Measurements from ENCODE around the gene DSC2. TPM values are rescaled to one million over a fixed set of nuclear protein-coding genes. Genes with fewer than 3 reads are reported as not detected.
"Not testable (repeated sequence)": the region's sequence is repeated elsewhere in the genome, so short reads cannot be mapped to it uniquely, and the experiment has no call there.

DSC2 gene
- total and polyA plus RNA-seq, 2 experiments from 2014 or later: not detected

GRCh38 chr18:31039426-31039825 is 62.8 kb downstream of the DSC2 start:
- no peak for DNase-seq
- no peaks in the 10 kb centered on the region for H3K36me3 ChIP-seq (ENCODE audit: low read depth)
- H3K4me3 ChIP-seq: no peak overlapping the region
- in situ Hi-C loops (cut with MboI): no loop called here
- no peaks in the 10 kb centered on the region for H3K9me2 ChIP-seq (ENCODE audit: insufficient read depth)
- peaks cover 36% of the 10 kb centered on the region for H3K27me3 ChIP-seq (replicated peaks; ENCODE audit: insufficient read depth)
- 23 to 27% methylated on average over 3 of the region's 3 CpGs for WGBS, 2 experiments (ENCODE audit: low coverage in 1 of 2, low lambda C conversion rate in 2 of 2, missing lambda C conversion rate in 2 of 2)
- no peak overlapping the region for H3K27ac ChIP-seq
- H3F3A ChIP-seq (ENCODE audit: insufficient read depth): no peaks in the 10 kb centered on the region
- no peak overlapping the region for H3K4me2 ChIP-seq (ENCODE audit: unreplicated experiment)
- H3K79me2 ChIP-seq (ENCODE audit: insufficient read depth): no peaks in the 10 kb centered on the region
- H4K20me1 ChIP-seq (ENCODE audit: insufficient read depth): no peaks in the 10 kb centered on the region
- no peak for TF ChIP-seq EZH2 (IDR thresholded peaks at IDR 0.05; ENCODE audit: insufficient read depth, poor library complexity, severe bottlenecking)
- TF ChIP-seq EZH2phosphoT487 (IDR thresholded peaks at IDR 0.05; ENCODE audit: insufficient read depth, low read depth): no peak
- H3K4me1 ChIP-seq (ENCODE audit: insufficient read depth): no peaks in the 10 kb centered on the region
- peaks cover 3% of the 10 kb centered on the region for H3K9me3 ChIP-seq (ENCODE audit: low read depth)
- no peak overlapping the region for H2AFZ ChIP-seq
- no peak overlapping the region for H3K9ac ChIP-seq

- H3K9me3 ChIP-seq (ENCODE audit: low read depth); H3K4me2 ChIP-seq (ENCODE audit: unreplicated experiment); DNase-seq; H3K9ac ChIP-seq; H2AFZ ChIP-seq; H3K36me3 ChIP-seq (ENCODE audit: low read depth); H3K9me2 ChIP-seq (ENCODE audit: insufficient read depth); H3K4me3 ChIP-seq; H3F3A ChIP-seq (ENCODE audit: insufficient read depth); H3K27ac ChIP-seq; in situ Hi-C loops (cut with MboI); H3K4me1 ChIP-seq (ENCODE audit: insufficient read depth); H3K79me2 ChIP-seq (ENCODE audit: insufficient read depth); H4K20me1 ChIP-seq (ENCODE audit: insufficient read depth): not testable (repeated sequence)
- WGBS, 2 experiments (ENCODE audit: low coverage in 1 of 2, low lambda C conversion rate in 2 of 2, missing lambda C conversion rate in 2 of 2): 22 to 34% methylated on average over 5 of the region's 5 CpGs
- peaks cover 28% of the 10 kb centered on the region for H3K27me3 ChIP-seq (replicated peaks; ENCODE audit: insufficient read depth)
Observed at GRCh38 chr18:31037686-31038085, 64.5 kb downstream of the DSC2 start.

DNA sequence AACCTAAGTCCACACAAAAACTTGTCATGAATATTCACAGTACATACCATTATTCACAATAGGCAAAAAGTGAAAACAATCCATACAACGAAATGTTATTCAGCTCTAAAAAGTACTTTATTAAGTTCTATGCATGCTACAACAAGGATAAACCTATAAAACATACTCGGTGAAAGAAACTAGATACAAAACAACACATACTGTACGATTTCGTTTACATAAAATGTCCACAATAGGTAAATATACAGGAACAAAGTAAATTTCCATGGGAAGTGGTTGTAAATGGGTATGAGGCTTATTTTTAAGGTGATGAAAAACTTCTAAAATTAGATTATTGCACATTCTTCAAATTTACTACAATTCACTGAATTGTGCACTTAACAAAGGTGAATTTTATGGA is 67.7 kb downstream of the DSC2 start:
- DNase-seq: no peak
- Histone ChIP-seq H3K9ac (no peak overlapping the region), H3K9me2 (ENCODE audit: insufficient read depth) (no peaks in the 10 kb centered on the region), H3K9me3 (ENCODE audit: low read depth) (peaks cover 3% of the 10 kb centered on the region), H2AFZ (no peak overlapping the region), H4K20me1 (ENCODE audit: insufficient read depth) (no peaks in the 10 kb centered on the region), H3K27ac (no peak overlapping the region), H3K27me3 (replicated peaks; ENCODE audit: insufficient read depth) (no peaks in the 10 kb centered on the region), H3K4me3 (no peak overlapping the region), H3F3A (ENCODE audit: insufficient read depth) (no peaks in the 10 kb centered on the region), H3K79me2 (ENCODE audit: insufficient read depth) (no peaks in the 10 kb centered on the region), H3K4me2 (ENCODE audit: unreplicated experiment) (no peak overlapping the region), H3K36me3 (ENCODE audit: low read depth) (no peaks in the 10 kb centered on the region), H3K4me1 (ENCODE audit: insufficient read depth) (no peaks in the 10 kb centered on the region)
- no peak for TF ChIP-seq EZH2 (IDR thresholded peaks at IDR 0.05; ENCODE audit: insufficient read depth, poor library complexity, severe bottlenecking)
- no peak for TF ChIP-seq EZH2phosphoT487 (IDR thresholded peaks at IDR 0.05; ENCODE audit: insufficient read depth, low read depth)
- in situ Hi-C loops (cut with MboI): no loop called here
- WGBS, 2 experiments (ENCODE audit: low coverage in 1 of 2, low lambda C conversion rate in 2 of 2, missing lambda C conversion rate in 2 of 2): 26 to 41% methylated on average over 4 of the region's 4 CpGs

GRCh38 chr18:31030574-31031278 is 71.5 kb downstream of the DSC2 start:
- H4K20me1 ChIP-seq (ENCODE audit: insufficient read depth): no peaks in the 10 kb centered on the region
- H3K79me2 ChIP-seq (ENCODE audit: insufficient read depth): no peaks in the 10 kb centered on the region
- in situ Hi-C loops (cut with MboI): no loop called here
- no peak overlapping the region for H3K27ac ChIP-seq
- H2AFZ ChIP-seq: no peak overlapping the region
- no peak overlapping the region for H3K4me3 ChIP-seq
- no peak for DNase-seq
- no peak overlapping the region for H3K9ac ChIP-seq
- H3K9me3 ChIP-seq (ENCODE audit: low read depth): peaks cover 2% of the 10 kb centered on the region
- TF ChIP-seq EZH2 (IDR thresholded peaks at IDR 0.05; ENCODE audit: insufficient read depth, poor library complexity, severe bottlenecking): no peak
- no peak for TF ChIP-seq EZH2phosphoT487 (IDR thresholded peaks at IDR 0.05; ENCODE audit: insufficient read depth, low read depth)
- H3K4me2 ChIP-seq (ENCODE audit: unreplicated experiment): no peak overlapping the region
- no peaks in the 10 kb centered on the region for H3F3A ChIP-seq (ENCODE audit: insufficient read depth)
- no peaks in the 10 kb centered on the region for H3K9me2 ChIP-seq (ENCODE audit: insufficient read depth)
- no peaks in the 10 kb centered on the region for H3K27me3 ChIP-seq (replicated peaks; ENCODE audit: insufficient read depth)
- H3K4me1 ChIP-seq (ENCODE audit: insufficient read depth): no peaks in the 10 kb centered on the region
- 13 to 19% methylated on average over 4 of the region's 4 CpGs for WGBS, 2 experiments (ENCODE audit: low coverage in 1 of 2, low lambda C conversion rate in 2 of 2, missing lambda C conversion rate in 2 of 2)
- H3K36me3 ChIP-seq (ENCODE audit: low read depth): no peaks in the 10 kb centered on the region

All from GM23248 (cell line).